ENCODE measurements around the gene NRXN2. TPM values are rescaled to one million over a fixed set of nuclear protein-coding genes. Genes with fewer than 3 reads are reported as not detected.
"Not testable (repeated sequence)": the region's sequence is repeated elsewhere in the genome, so short reads cannot be mapped to it uniquely, and the experiment has no call there.

NRXN2 gene
- polyA plus RNA-seq, 1 of the 3 experiments (the other 2 are of a cell fraction) = 0.15 TPM

DNA sequence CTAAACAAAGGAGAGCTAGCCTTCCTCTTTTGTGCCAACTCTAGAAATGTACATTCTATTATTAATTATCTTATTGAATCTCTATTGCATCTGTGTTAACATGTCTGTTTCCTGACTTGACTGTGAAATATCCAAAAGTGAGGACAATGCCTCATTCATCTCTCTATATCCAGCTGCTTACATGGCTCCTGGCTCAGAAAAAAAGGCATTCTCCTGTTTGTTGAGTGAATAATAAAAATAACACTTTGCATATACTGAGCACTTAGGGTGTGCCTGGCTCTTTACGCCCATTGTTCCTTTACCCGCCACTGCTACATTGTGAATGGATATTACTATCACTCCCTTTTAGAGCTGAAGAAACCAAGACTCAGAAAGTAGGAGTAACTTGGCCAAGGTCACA, 19.9 kb downstream of the NRXN2 start (continued):
- TF ChIP-seq, protein P1, sequence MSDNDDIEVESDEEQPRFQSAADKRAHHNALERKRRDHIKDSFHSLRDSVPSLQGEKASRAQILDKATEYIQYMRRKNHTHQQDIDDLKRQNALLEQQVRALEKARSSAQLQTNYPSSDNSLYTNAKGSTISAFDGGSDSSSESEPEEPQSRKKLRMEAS (IDR thresholded peaks at IDR 0.05; ENCODE audit: low read depth) = no peak
- TF ChIP-seq JUND (IDR thresholded peaks at IDR 0.05) (no peak), SMC3 (IDR thresholded peaks at IDR 0.05; ENCODE audit: low read depth, low read length) (no peak), YY1 (IDR thresholded peaks at IDR 0.05; ENCODE audit: low read depth) (no peak), TAF1 (IDR thresholded peaks at IDR 0.05; ENCODE audit: borderline replicate concordance, low read depth, low read length) (no peak), FOXJ3 (CRISPR knock-in tag; IDR thresholded peaks at IDR 0.05) (no peak)
- TF ChIP-seq, protein P2, sequence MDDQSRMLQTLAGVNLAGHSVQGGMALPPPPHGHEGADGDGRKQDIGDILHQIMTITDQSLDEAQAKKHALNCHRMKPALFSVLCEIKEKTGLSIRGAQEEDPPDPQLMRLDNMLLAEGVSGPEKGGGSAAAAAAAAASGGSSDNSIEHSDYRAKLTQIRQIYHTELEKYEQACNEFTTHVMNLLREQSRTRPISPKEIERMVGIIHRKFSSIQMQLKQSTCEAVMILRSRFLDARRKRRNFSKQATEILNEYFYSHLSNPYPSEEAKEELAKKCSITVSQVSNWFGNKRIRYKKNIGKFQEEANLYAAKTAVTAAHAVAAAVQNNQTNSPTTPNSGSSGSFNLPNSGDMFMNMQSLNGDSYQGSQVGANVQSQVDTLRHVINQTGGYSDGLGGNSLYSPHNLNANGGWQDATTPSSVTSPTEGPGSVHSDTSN (IDR thresholded peaks at IDR 0.05) = no peak
- TF ChIP-seq, protein P3, sequence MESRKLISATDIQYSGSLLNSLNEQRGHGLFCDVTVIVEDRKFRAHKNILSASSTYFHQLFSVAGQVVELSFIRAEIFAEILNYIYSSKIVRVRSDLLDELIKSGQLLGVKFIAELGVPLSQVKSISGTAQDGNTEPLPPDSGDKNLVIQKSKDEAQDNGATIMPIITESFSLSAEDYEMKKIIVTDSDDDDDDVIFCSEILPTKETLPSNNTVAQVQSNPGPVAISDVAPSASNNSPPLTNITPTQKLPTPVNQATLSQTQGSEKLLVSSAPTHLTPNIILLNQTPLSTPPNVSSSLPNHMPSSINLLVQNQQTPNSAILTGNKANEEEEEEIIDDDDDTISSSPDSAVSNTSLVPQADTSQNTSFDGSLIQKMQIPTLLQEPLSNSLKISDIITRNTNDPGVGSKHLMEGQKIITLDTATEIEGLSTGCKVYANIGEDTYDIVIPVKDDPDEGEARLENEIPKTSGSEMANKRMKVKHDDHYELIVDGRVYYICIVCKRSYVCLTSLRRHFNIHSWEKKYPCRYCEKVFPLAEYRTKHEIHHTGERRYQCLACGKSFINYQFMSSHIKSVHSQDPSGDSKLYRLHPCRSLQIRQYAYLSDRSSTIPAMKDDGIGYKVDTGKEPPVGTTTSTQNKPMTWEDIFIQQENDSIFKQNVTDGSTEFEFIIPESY (IDR thresholded peaks at IDR 0.05; ENCODE audit: borderline replicate concordance, low read depth) = no peak

DNA sequence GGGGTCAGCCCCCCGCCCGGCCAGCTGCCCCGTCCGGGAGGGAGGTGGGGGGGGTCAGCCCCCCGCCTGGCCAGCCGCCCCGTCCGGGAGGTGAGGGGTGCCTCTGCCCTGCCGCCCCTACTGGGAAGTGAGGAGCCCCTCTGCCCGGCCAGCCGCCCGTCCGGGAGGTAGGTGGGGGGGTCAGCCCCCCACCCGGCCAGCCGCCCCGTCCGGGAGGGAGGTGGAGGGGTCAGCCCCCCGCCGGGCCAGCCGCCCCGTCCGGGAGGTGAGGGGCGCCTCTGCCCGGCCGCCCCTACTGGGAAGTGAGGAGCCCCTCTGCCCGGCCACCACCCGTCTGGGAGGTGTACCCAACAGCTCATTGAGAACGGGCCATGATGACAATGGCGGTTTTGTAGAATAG, 21.0 kb downstream of the NRXN2 start:
- DNase-seq; H3K9ac ChIP-seq; H4K20me1 ChIP-seq (ENCODE audit: insufficient read depth); H3K36me3 ChIP-seq (replicated peaks in 1 of 2; ENCODE audit: control insufficient read depth in 1 of 2, insufficient read depth in 2 of 2, low read length in 1 of 2); H2AFZ ChIP-seq (ENCODE audit: low read depth); H3K9me2 ChIP-seq; CTCF ChIA-PET; H3K4me1 ChIP-seq (ENCODE audit: control insufficient read depth in 1 of 2, insufficient read depth in 2 of 2, low read depth in 1 of 2, low read length in 1 of 2); POLR2A ChIA-PET; H3K4me2 ChIP-seq; H3K27ac ChIP-seq (ENCODE audit: low read depth in 2 of 2, low read length in 1 of 2); H3F3A ChIP-seq (replicated peaks; ENCODE audit: insufficient read depth); H3K4me3 ChIP-seq (ENCODE audit: low read depth in 2 of 2, low read length in 1 of 2); H3K9me3 ChIP-seq; H3K79me2 ChIP-seq (ENCODE audit: insufficient read depth): not testable (repeated sequence)
- H3K27me3 ChIP-seq (ENCODE audit: insufficient read depth) = peaks cover 24% of the 10 kb centered on the region; the same call in 1 of the 2 replicates
- no CpG with 5 or more reads among the region's 29 CpGs for whole genome bisulfite sequencing (ENCODE audit: low lambda C conversion rate)

DNA sequence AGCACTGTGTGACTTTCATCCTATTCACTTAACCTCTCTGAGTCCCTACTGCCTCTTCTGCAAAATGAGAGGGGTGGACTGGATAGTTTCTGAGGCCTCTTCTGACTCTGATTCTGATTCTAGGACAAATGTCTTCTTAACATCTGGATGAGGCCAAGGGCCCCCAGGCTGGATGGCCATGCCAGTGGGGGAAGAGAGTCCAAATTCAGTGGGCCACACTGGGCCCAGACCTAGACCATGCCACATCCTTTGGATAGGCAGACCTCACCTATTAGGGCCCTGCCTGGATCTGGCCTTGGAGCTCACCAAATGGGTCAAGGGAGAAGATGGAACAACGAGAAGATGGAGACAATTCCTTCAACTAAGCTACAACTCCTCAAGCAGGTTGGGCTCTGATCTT, 24.6 kb downstream of the NRXN2 start:
- DNase-seq = no peak
- Histone ChIP-seq H4K20me1 (ENCODE audit: insufficient read depth) (no peaks in the 10 kb centered on the region), H3K9me3 (no peaks in the 10 kb centered on the region), H3K36me3 (replicated peaks in 1 of 2; ENCODE audit: control insufficient read depth in 1 of 2, insufficient read depth in 2 of 2, low read length in 1 of 2) (no peaks in the 10 kb centered on the region), H3K27ac (ENCODE audit: low read depth in 2 of 2, low read length in 1 of 2) (no peak overlapping the region), H3K79me2 (ENCODE audit: insufficient read depth) (no peaks in the 10 kb centered on the region), H2AFZ (ENCODE audit: low read depth) (no peak overlapping the region), H3K4me1 (ENCODE audit: control insufficient read depth in 1 of 2, insufficient read depth in 2 of 2, low read depth in 1 of 2, low read length in 1 of 2) (peaks cover 0 to 42% of the 10 kb centered on the region in 2 experiments; a peak in 2 of 4 replicates), H3F3A (replicated peaks; ENCODE audit: insufficient read depth) (no peaks in the 10 kb centered on the region), H3K27me3 (ENCODE audit: insufficient read depth) (peaks cover 31% of the 10 kb centered on the region), H3K9me2 (no peaks in the 10 kb centered on the region), H3K9ac (no peak overlapping the region), H3K4me3 (ENCODE audit: low read depth in 2 of 2, low read length in 1 of 2) (no peak overlapping the region), H3K4me2 (no peak overlapping the region)
- ChIA-PET CTCF (interaction anchor here (0.9 to 5.6 kb wide), 3 partner anchors 10 to 19 kb away, joined by 3 to 35 read pairs (median 4); no protein-coding TSS in a partner anchor), POLR2A (no interaction called here)
- 22% methylated on average over 1 of the region's 1 CpG for WGBS (ENCODE audit: low lambda C conversion rate)
- TF ChIP-seq MXI1 (IDR thresholded peaks at IDR 0.05; ENCODE audit: low read depth, low read length) (no peak), EP300 (IDR thresholded peaks at IDR 0.05; ENCODE audit: borderline replicate concordance in 1 of 2, low read depth in 1 of 2, low read length in 1 of 2) (no peak), EZH2phosphoT487 (IDR thresholded peaks at IDR 0.05; ENCODE audit: borderline replicate concordance, low read depth) (no peak), TCF12 (IDR thresholded peaks at IDR 0.05) (no peak), RFX5 (IDR thresholded peaks at IDR 0.05; ENCODE audit: low read length) (no peak), FOSL2 (IDR thresholded peaks at IDR 0.05; ENCODE audit: borderline replicate concordance, low read depth) (no peak), POLR2AphosphoS5 (IDR thresholded peaks at IDR 0.05; ENCODE audit: low read depth, low read length) (no peak)
- TF ChIP-seq, protein P2 (IDR thresholded peaks at IDR 0.05) = no peak
- TF ChIP-seq, protein P4, sequence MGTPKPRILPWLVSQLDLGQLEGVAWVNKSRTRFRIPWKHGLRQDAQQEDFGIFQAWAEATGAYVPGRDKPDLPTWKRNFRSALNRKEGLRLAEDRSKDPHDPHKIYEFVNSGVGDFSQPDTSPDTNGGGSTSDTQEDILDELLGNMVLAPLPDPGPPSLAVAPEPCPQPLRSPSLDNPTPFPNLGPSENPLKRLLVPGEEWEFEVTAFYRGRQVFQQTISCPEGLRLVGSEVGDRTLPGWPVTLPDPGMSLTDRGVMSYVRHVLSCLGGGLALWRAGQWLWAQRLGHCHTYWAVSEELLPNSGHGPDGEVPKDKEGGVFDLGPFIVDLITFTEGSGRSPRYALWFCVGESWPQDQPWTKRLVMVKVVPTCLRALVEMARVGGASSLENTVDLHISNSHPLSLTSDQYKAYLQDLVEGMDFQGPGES (IDR thresholded peaks at IDR 0.05; ENCODE audit: low read depth, low read length) = no peak
- TF ChIP-seq, protein P5, sequence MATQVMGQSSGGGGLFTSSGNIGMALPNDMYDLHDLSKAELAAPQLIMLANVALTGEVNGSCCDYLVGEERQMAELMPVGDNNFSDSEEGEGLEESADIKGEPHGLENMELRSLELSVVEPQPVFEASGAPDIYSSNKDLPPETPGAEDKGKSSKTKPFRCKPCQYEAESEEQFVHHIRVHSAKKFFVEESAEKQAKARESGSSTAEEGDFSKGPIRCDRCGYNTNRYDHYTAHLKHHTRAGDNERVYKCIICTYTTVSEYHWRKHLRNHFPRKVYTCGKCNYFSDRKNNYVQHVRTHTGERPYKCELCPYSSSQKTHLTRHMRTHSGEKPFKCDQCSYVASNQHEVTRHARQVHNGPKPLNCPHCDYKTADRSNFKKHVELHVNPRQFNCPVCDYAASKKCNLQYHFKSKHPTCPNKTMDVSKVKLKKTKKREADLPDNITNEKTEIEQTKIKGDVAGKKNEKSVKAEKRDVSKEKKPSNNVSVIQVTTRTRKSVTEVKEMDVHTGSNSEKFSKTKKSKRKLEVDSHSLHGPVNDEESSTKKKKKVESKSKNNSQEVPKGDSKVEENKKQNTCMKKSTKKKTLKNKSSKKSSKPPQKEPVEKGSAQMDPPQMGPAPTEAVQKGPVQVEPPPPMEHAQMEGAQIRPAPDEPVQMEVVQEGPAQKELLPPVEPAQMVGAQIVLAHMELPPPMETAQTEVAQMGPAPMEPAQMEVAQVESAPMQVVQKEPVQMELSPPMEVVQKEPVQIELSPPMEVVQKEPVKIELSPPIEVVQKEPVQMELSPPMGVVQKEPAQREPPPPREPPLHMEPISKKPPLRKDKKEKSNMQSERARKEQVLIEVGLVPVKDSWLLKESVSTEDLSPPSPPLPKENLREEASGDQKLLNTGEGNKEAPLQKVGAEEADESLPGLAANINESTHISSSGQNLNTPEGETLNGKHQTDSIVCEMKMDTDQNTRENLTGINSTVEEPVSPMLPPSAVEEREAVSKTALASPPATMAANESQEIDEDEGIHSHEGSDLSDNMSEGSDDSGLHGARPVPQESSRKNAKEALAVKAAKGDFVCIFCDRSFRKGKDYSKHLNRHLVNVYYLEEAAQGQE (IDR thresholded peaks at IDR 0.05; ENCODE audit: low read depth, low read length) = no peak
